GM23248 (cell line): ENCODE data around the gene TNKS1BP1. TPM values are rescaled to one million over a fixed set of nuclear protein-coding genes. Genes with fewer than 3 reads are reported as not detected.
A peak's percentile ranks its signal among the peaks of the same experiment; 100 is the strongest.
"Not testable (repeated sequence)": the region's sequence is repeated elsewhere in the genome, so short reads cannot be mapped to it uniquely, and the experiment has no call there.

Source experiments
- DNase-seq: peaks from one replicate; pipeline ENCODE4 v3.0.0-alpha.2; 2015
- H2AFZ ChIP-seq: fragments of 200-600 bp; sonication (generic); 2 replicates; pipeline ENCODE4 v1.6.1; 2016; ENCODE audit warnings: antibody characterized with exemption
- H3F3A ChIP-seq: fragments of 200-600 bp; sonication (generic); 2 replicates; pipeline ENCODE4 v1.6.1; 2016; ENCODE audit warnings: mild to moderate bottlenecking, antibody characterized with exemption, mixed run types; ENCODE audit not compliant: insufficient read depth
- H3K27ac ChIP-seq: fragments of 200-600 bp; sonication (generic); 2 replicates; pipeline ENCODE4 v1.5.1; 2016; ENCODE audit warnings: mild to moderate bottlenecking
- H3K27me3 ChIP-seq: fragments of 200-600 bp; sonication (generic); replicated peaks from 2 replicates; pipeline ENCODE4 v1.6.1; 2016; ENCODE audit warnings: mild to moderate bottlenecking; ENCODE audit not compliant: insufficient read depth
- H3K36me3 ChIP-seq: fragments of 200-600 bp; sonication (generic); 2 replicates; pipeline ENCODE4 v1.6.1; 2016; ENCODE audit warnings: low read depth, mild to moderate bottlenecking
- H3K4me1 ChIP-seq: fragments of 200-600 bp; sonication (generic); 2 replicates; pipeline ENCODE4 v1.6.1; 2016; ENCODE audit warnings: mild to moderate bottlenecking; ENCODE audit not compliant: insufficient read depth
- H3K4me2 ChIP-seq: fragments of 200-600 bp; sonication (generic); one replicate; pipeline ENCODE4 v1.6.1; 2016; ENCODE audit warnings: mild to moderate bottlenecking; ENCODE audit not compliant: unreplicated experiment
- H3K4me3 ChIP-seq: fragments of 200-600 bp; sonication (generic); 2 replicates; pipeline ENCODE4 v1.5.1; 2016; ENCODE audit warnings: mild to moderate bottlenecking
- H3K79me2 ChIP-seq: fragments of 200-600 bp; sonication (generic); 2 replicates; pipeline ENCODE4 v1.6.1; 2016; ENCODE audit warnings: mild to moderate bottlenecking; ENCODE audit not compliant: insufficient read depth
- H3K9ac ChIP-seq: fragments of 200-600 bp; sonication (generic); 2 replicates; pipeline ENCODE4 v1.6.1; 2016; ENCODE audit warnings: mild to moderate bottlenecking
- H3K9me2 ChIP-seq: fragments of 200-600 bp; sonication (generic); 2 replicates; pipeline ENCODE4 v1.6.1; 2016; ENCODE audit warnings: mixed run types, mild to moderate bottlenecking, moderate library complexity; ENCODE audit not compliant: insufficient read depth
- H3K9me3 ChIP-seq: fragments of 200-600 bp; sonication (generic); one replicate; pipeline ENCODE4 v1.6.1; 2017; ENCODE audit warnings: low read depth
- H4K20me1 ChIP-seq: fragments of 200-600 bp; sonication (generic); 2 replicates; pipeline ENCODE4 v1.6.0; 2016; ENCODE audit not compliant: insufficient read depth
- EZH2 ChIP-seq: fragments of 200-600 bp; sonication (generic); IDR thresholded peaks from 2 replicates; pipeline ENCODE4 v1.6.1; 2018; ENCODE audit warnings: antibody characterized with exemption, mild to moderate bottlenecking; ENCODE audit not compliant: insufficient read depth, poor library complexity, severe bottlenecking
- EZH2phosphoT487 ChIP-seq: fragments of 200-600 bp; sonication (generic); IDR thresholded peaks from 2 replicates; pipeline ENCODE4 v1.6.1; 2018; ENCODE audit warnings: antibody characterized with exemption, moderate library complexity, mild to moderate bottlenecking, low read depth; ENCODE audit not compliant: insufficient read depth
- WGBS, 2 experiments: methylation state at CpG; one replicate each; pipeline ENCODE4 v1.1.6; 2015 to 2017; ENCODE audit warnings: low lambda C conversion rate in 2 of 2, low coverage in 1 of 2; ENCODE audit errors: missing lambda C conversion rate in 2 of 2; 5-methylcytosine and 5-hydroxymethylcytosine counted together
- in situ Hi-C: fragments of 300-500 bp; cut with MboI; formaldehyde crosslinking; loops from 2 replicates; pipeline ENCODE4 v1.15.0; 2020
- polyA plus RNA-seq: library from polyadenylated mRNA; unstranded; fragments of >200 nt; fragmentation: Nextera tagmentation; extraction: Ambion mirVana; gene quantifications from 2 replicates; pipeline ENCODE4 v1.2.1, GENCODE V29; 2016
- total RNA-seq: library from RNA; depleted of rRNA; stranded (reverse); fragments of >200 nt; shearing (Covaris generic); gene quantifications from 2 replicates; pipeline ENCODE4 v1.2.3, GENCODE V29; 2014

Gene TNKS1BP1
- total and polyA plus RNA-seq, 2 experiments from 2014 or later, result 88.2 to 89.7 TPM

GRCh38 chr11:57290288-57290687, 34.5 kb downstream of the TNKS1BP1 start:
- H2AFZ ChIP-seq, result no peak overlapping the region
- TF ChIP-seq EZH2phosphoT487 (no peak), EZH2 (no peak)
- in situ Hi-C loops, result no loop called here
- WGBS, 2 experiments, result 12 to 20% methylated on average over 1 of the region's 1 CpG
- H3F3A ChIP-seq, result peaks cover 56% of the 10 kb centered on the region
- no peaks in the 10 kb centered on the region for H4K20me1 ChIP-seq
- no peaks in the 10 kb centered on the region for H3K9me3 ChIP-seq
- H3K4me1 ChIP-seq, result peaks cover 62% of the 10 kb centered on the region
- no peaks in the 10 kb centered on the region for H3K9me2 ChIP-seq
- peak overlapping the region; percentile 36 for H3K4me2 ChIP-seq
- H3K27ac ChIP-seq, result peak overlapping the region; percentile 95
- H3K4me3 ChIP-seq, result 0 out of 2 replicates have a peak overlapping the region, but pooled peaks have one; percentile 3
- peak; percentile 83 for DNase-seq
- H3K27me3 ChIP-seq, result no peaks in the 10 kb centered on the region
- H3K9ac ChIP-seq, result peak overlapping the region; percentile 70; the same call in 1 of the 2 replicates
- no peaks in the 10 kb centered on the region for H3K79me2 ChIP-seq
- H3K36me3 ChIP-seq, result no peaks in the 10 kb centered on the region

DNA sequence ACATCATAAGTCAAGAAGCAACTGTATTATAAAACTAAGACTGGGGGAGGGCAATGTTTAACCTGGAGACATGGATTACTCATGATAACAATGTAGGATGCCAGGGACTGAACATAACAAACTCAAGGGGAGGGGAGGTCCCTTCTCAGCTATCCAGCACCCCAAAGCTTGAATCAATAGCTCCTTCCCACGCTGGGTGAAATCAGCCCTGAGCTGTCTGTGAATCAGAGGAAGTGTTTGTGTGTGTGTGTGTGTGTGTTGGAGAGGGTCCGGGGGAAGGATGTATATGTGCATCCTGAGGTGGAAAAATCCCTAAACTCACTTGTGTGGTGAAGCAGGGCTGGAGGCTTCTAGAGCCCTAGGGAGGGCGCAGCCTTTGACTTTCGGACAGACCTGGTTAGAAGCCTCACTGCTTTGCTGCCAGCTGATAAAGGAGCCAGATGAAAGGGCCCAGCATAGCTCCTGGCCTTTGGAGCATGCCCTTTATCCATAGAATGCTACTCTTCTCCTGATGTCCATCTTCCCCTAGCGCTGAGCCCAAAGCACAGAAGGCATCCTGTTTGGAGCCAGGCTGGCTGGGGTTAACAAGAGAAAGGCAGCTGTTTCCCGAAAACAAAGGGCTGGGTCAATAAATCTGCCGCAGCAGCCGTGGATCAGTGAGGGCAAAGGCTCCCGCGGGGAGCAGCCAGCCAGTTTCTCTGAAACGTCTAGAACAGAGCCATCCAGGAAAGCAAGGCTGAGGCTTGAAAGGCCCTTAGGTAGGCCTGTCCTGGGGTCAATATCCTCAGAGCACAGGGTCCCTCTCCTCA, 35.8 kb downstream of the TNKS1BP1 start:
- Histone ChIP-seq H3K4me2 (peak overlapping the region; percentile 82), H3K79me2 (no peaks in the 10 kb centered on the region), H3K4me1 (peaks cover 61% of the 10 kb centered on the region), H2AFZ (peak overlapping the region; percentile 43), H3K27ac (peak overlapping the region; percentile 95), H3F3A (peaks cover 51% of the 10 kb centered on the region), H3K4me3 (peak overlapping the region; percentile 43; the same call in 1 of the 2 replicates), H3K9me2 (no peaks in the 10 kb centered on the region), H4K20me1 (no peaks in the 10 kb centered on the region), H3K36me3 (no peaks in the 10 kb centered on the region), H3K9ac (peak overlapping the region; percentile 73), H3K9me3 (no peaks in the 10 kb centered on the region), H3K27me3 (no peaks in the 10 kb centered on the region)
- DNase-seq, result peak; percentile 97
- TF ChIP-seq EZH2 (no peak), EZH2phosphoT487 (no peak)
- in situ Hi-C loops, result no loop called here
- WGBS, 2 experiments, result 2 to 4% methylated on average over 11 of the region's 11 CpGs

DNA sequence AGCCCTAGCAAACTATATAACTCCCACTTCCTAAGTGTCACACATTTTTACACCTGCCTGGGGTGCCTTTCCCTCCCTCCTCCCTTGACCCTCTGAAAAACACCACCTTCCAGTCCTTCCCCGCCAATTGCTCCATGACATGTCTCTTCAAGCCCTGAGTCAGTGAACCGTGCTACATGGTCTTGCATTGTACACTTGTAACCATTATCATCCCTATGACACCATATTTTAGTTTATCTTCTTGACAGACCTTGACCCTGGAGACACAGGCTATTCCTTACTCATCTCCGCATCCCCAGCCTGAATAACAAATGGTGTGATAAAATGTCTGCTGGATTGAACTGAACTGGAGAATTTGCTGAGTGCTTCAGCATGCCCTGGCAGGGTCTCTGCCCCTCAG, 36.9 kb downstream of the TNKS1BP1 start:
- no peaks in the 10 kb centered on the region for H3K79me2 ChIP-seq
- no peak overlapping the region for H3K9ac ChIP-seq
- H3K4me3 ChIP-seq, result no peak overlapping the region
- no peaks in the 10 kb centered on the region for H3K9me2 ChIP-seq
- TF ChIP-seq EZH2 (no peak), EZH2phosphoT487 (no peak)
- H3K4me1 ChIP-seq, result peaks cover 62% of the 10 kb centered on the region
- peaks cover 52% of the 10 kb centered on the region for H3F3A ChIP-seq
- H3K36me3 ChIP-seq, result no peaks in the 10 kb centered on the region
- in situ Hi-C loops, result no loop called here
- DNase-seq, result no peak
- no peaks in the 10 kb centered on the region for H3K9me3 ChIP-seq
- H3K4me2 ChIP-seq, result no peak overlapping the region
- H3K27ac ChIP-seq, result peak overlapping the region; percentile 95
- H4K20me1 ChIP-seq, result no peaks in the 10 kb centered on the region
- no peaks in the 10 kb centered on the region for H3K27me3 ChIP-seq
- H2AFZ ChIP-seq, result no peak overlapping the region
- 85 to 90% methylated on average over 3 of the region's 3 CpGs for WGBS, 2 experiments

DNA sequence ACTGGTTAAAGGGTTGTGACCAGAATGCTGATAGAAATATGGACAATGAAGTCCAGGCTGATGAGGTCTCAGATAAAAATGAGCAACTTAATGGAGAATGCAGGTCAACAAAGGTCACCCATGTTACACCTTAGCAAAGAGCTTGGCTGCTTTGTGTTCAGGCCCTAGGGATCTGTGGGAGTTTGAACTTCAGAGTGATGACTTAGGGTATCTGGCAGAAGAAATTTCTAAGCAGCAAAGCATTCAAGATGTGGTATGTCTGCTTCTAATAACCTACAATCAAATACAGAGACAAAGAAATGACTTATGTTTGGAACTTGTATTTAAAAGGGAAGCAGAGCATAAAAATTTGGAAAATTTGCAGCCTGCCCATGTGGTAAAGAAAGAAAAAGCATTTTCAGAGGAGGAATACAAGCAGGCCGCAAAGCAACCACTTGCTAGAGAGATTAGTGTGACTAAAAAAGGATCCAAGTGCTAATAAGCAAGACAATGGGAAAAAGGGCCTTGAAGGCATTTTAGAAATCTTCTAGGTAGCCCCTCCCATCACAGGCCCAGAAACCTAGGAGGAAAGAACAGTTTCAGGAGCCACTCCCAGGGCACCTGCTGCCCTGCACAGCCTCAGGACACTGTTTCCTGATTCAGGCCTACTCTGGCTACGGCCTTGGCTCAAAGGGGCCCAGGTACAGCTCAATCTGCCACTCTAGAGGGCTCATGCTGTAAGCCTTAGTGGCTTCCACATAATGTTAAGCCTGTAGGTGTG, 41.3 kb downstream of the TNKS1BP1 start:
- Histone ChIP-seq H3K4me1 (peaks cover 51% of the 10 kb centered on the region), H3K36me3 (no peaks in the 10 kb centered on the region), H3K79me2 (no peaks in the 10 kb centered on the region), H3K9me2 (no peaks in the 10 kb centered on the region), H3F3A (peaks cover 52% of the 10 kb centered on the region), H3K4me3 (no peak overlapping the region), H3K9ac (no peak overlapping the region), H3K4me2 (no peak overlapping the region), H3K9me3 (no peaks in the 10 kb centered on the region), H3K27ac (peak overlapping the region; percentile 29), H3K27me3 (no peaks in the 10 kb centered on the region), H2AFZ (no peak overlapping the region), H4K20me1 (no peaks in the 10 kb centered on the region)
- WGBS, 2 experiments, result 50 to 58% methylated on average over 2 of the region's 2 CpGs
- in situ Hi-C loops, result no loop called here
- DNase-seq, result no peak
- TF ChIP-seq EZH2phosphoT487 (no peak), EZH2 (no peak)

- H2AFZ ChIP-seq, H3K9me3 ChIP-seq, H3K9ac ChIP-seq, H3K79me2 ChIP-seq, H3K27ac ChIP-seq, H3K9me2 ChIP-seq, H3K36me3 ChIP-seq, H3K4me3 ChIP-seq, H3K4me2 ChIP-seq, H4K20me1 ChIP-seq, in situ Hi-C loops, H3K27me3 ChIP-seq, DNase-seq: not testable (repeated sequence)
- Histone ChIP-seq H3K4me1 (peaks cover 62% of the 10 kb centered on the region), H3F3A (peaks cover 57% of the 10 kb centered on the region)
- 75 to 83% methylated on average over 6 of the region's 6 CpGs for WGBS, 2 experiments
Observed at GRCh38 chr11:57281546-57281945, 43.2 kb downstream of the TNKS1BP1 start.
